OCI-LY1 (cell line): ENCODE results near the gene ACSBG1.

Experiments used
- H2AFZ ChIP-seq: fragments of 200-600 bp; sonication (generic), shearing (Covaris generic); 2 replicates; pipeline ENCODE4 v1.6.0; 2014; ENCODE audit warnings: antibody characterized with exemption, mild to moderate bottlenecking, low read length
- H3F3A ChIP-seq: fragments of 200-600 bp; sonication (generic), shearing (Covaris generic); 2 replicates; pipeline ENCODE4 v1.6.0; 2014; ENCODE audit warnings: mild to moderate bottlenecking, antibody characterized with exemption, low read length, moderate library complexity; ENCODE audit not compliant: insufficient read depth
- H3K27ac ChIP-seq: fragments of 200-600 bp; sonication (generic); 2 replicates; pipeline ENCODE4 v1.5.1; 2014; ENCODE audit warnings: low read length, mixed run types, mild to moderate bottlenecking, low read depth; ENCODE audit not compliant: poor library complexity, severe bottlenecking
- H3K27me3 ChIP-seq: fragments of 200-600 bp; sonication (generic); 2 replicates; pipeline ENCODE4 v1.6.0; 2014; ENCODE audit warnings: antibody characterized with exemption, mild to moderate bottlenecking, low read length, moderate library complexity; ENCODE audit not compliant: insufficient read depth
- H3K36me3 ChIP-seq: fragments of 200-600 bp; sonication (generic); 2 replicates; pipeline ENCODE4 v1.6.1; 2014; ENCODE audit warnings: mild to moderate bottlenecking, antibody characterized with exemption, low read length, moderate library complexity, mixed read lengths; ENCODE audit not compliant: insufficient read depth
- H3K4me1 ChIP-seq: fragments of 200-600 bp; sonication (generic); 2 replicates; pipeline ENCODE4 v1.5.1; 2014; ENCODE audit warnings: mild to moderate bottlenecking, low read length, moderate library complexity; ENCODE audit not compliant: insufficient read depth, severe bottlenecking
- H3K4me2 ChIP-seq: fragments of 200-600 bp; sonication (generic), shearing (Covaris generic); 2 replicates; pipeline ENCODE4 v1.6.1; 2014; ENCODE audit warnings: low read length
- H3K4me3 ChIP-seq: fragments of 200-600 bp; sonication (generic); 2 replicates; pipeline ENCODE4 v1.5.1; 2014; ENCODE audit warnings: low read length, low read depth, mild to moderate bottlenecking, mixed read lengths; ENCODE audit not compliant: poor library complexity, severe bottlenecking
- H3K79me2 ChIP-seq: fragments of 200-600 bp; shearing (Covaris generic); 2 replicates; pipeline ENCODE4 v1.6.1; 2016; ENCODE audit warnings: mixed run types, low read length, mixed read lengths; ENCODE audit not compliant: insufficient read depth
- H3K9ac ChIP-seq: fragments of 200-600 bp; sonication (generic), shearing (Covaris generic); 2 replicates; pipeline ENCODE4 v1.6.1; 2014; ENCODE audit warnings: mild to moderate bottlenecking, low read length, mixed read lengths
- H3K9me2 ChIP-seq: fragments of 200-600 bp; sonication (generic), shearing (Covaris generic); 2 replicates; pipeline ENCODE4 v1.6.1; 2014; ENCODE audit warnings: low read depth, mild to moderate bottlenecking, low read length, mixed read lengths
- H3K9me3 ChIP-seq: fragments of 200-600 bp; shearing (Covaris generic); 2 replicates; pipeline ENCODE4 v1.6.1; 2014; ENCODE audit warnings: low read length, mixed read lengths
- H4K20me1 ChIP-seq: fragments of 200-600 bp; sonication (generic), shearing (Covaris generic); 2 replicates; pipeline ENCODE4 v1.6.0; 2016; ENCODE audit warnings: mild to moderate bottlenecking, low read length; ENCODE audit not compliant: insufficient read depth
- CTCF ChIP-seq: fragments of 200-600 bp; sonication (generic), shearing (Covaris generic); IDR thresholded peaks from 2 replicates; pipeline ENCODE4 v1.5.1; 2017; ENCODE audit warnings: mild to moderate bottlenecking, antibody characterized with exemption, low read length, moderate library complexity, mixed read lengths
- EZH2 ChIP-seq: fragments of 200-600 bp; sonication (generic), shearing (Covaris generic); IDR thresholded peaks from 2 replicates; pipeline ENCODE4 v1.8.0; 2017; ENCODE audit warnings: borderline replicate concordance, mixed run types, mild to moderate bottlenecking, antibody characterized with exemption, low read length, moderate library complexity, mixed read lengths

ACSBG1 gene

GRCh38 chr15:78260489-78260888 is 26.1 kb upstream of the ACSBG1 start:
- Histone ChIP-seq H3K27ac (no peak overlapping the region), H3F3A (no peaks in the 10 kb centered on the region), H3K4me3 (no peak overlapping the region), H3K4me2 (no peak overlapping the region), H4K20me1 (no peaks in the 10 kb centered on the region), H3K36me3 (no peaks in the 10 kb centered on the region), H3K4me1 (peaks cover 9% of the 10 kb centered on the region), H3K9me3 (no peaks in the 10 kb centered on the region), H2AFZ (no peak overlapping the region), H3K79me2 (no peaks in the 10 kb centered on the region), H3K27me3 (no peaks in the 10 kb centered on the region; the same call in 1 of the 2 replicates), H3K9me2 (no peaks in the 10 kb centered on the region), H3K9ac (no peak overlapping the region)
- TF ChIP-seq EZH2 (no peak), CTCF (no peak)

GRCh38 chr15:78259232-78259631 is 24.9 kb upstream of the ACSBG1 start:
- no peaks in the 10 kb centered on the region for H3K79me2 ChIP-seq
- peaks cover 7% of the 10 kb centered on the region for H3K4me1 ChIP-seq
- no peak overlapping the region for H3K27ac ChIP-seq
- H3K9ac ChIP-seq, result no peak overlapping the region
- no peaks in the 10 kb centered on the region for H3K9me2 ChIP-seq
- no peak overlapping the region for H2AFZ ChIP-seq
- H3K27me3 ChIP-seq, result no peaks in the 10 kb centered on the region; the same call in 1 of the 2 replicates
- TF ChIP-seq CTCF (no peak), EZH2 (no peak)
- no peaks in the 10 kb centered on the region for H4K20me1 ChIP-seq
- H3K4me3 ChIP-seq, result no peak overlapping the region
- no peak overlapping the region for H3K4me2 ChIP-seq
- no peaks in the 10 kb centered on the region for H3K9me3 ChIP-seq
- H3K36me3 ChIP-seq, result no peaks in the 10 kb centered on the region
- no peaks in the 10 kb centered on the region for H3F3A ChIP-seq

GRCh38 chr15:78257681-78258080 is 23.3 kb upstream of the ACSBG1 start:
- no peak overlapping the region for H3K4me2 ChIP-seq
- no peak overlapping the region for H3K9ac ChIP-seq
- no peak for TF ChIP-seq EZH2
- no peak for TF ChIP-seq CTCF
- no peak overlapping the region for H2AFZ ChIP-seq
- H3K79me2 ChIP-seq, result no peaks in the 10 kb centered on the region
- no peaks in the 10 kb centered on the region; the same call in 1 of the 2 replicates for H3K27me3 ChIP-seq
- no peaks in the 10 kb centered on the region for H3K9me2 ChIP-seq
- no peak overlapping the region for H3K4me3 ChIP-seq
- H3K36me3 ChIP-seq, result no peaks in the 10 kb centered on the region
- H4K20me1 ChIP-seq, result no peaks in the 10 kb centered on the region
- no peaks in the 10 kb centered on the region for H3F3A ChIP-seq
- no peak overlapping the region for H3K27ac ChIP-seq
- H3K4me1 ChIP-seq, result no peaks in the 10 kb centered on the region
- no peaks in the 10 kb centered on the region for H3K9me3 ChIP-seq
